Large intestine (tissue), 3 donors: Measurements from ENCODE around the gene RDH16. TPM values are rescaled to one million over a fixed set of nuclear protein-coding genes. Genes with fewer than 3 reads are reported as not detected.
"Not testable (repeated sequence)": the region's sequence is repeated elsewhere in the genome, so short reads cannot be mapped to it uniquely, and the experiment has no call there.

Source experiments
- DNase-seq, 2 donors: peaks; one replicate each; pipeline versions ENCODE4 v3.0.0 to v3.0.0-alpha.2; 2013
- H3K27ac ChIP-seq: one replicate; pipeline ENCODE4 v1.5.1; 2013; ENCODE audit warnings: low read length
- H3K27me3 ChIP-seq: 2 replicates; pipeline ENCODE4 v1.6.1; 2013; ENCODE audit warnings: low read length; ENCODE audit not compliant: control insufficient read depth, insufficient read depth
- H3K36me3 ChIP-seq: 2 replicates; pipeline ENCODE4 v1.6.1; 2013; ENCODE audit warnings: low read length; ENCODE audit not compliant: control insufficient read depth, insufficient read depth
- H3K4me1 ChIP-seq: one replicate; pipeline ENCODE4 v1.6.1; 2013; ENCODE audit warnings: low read length; ENCODE audit not compliant: control insufficient read depth, insufficient read depth
- H3K4me3 ChIP-seq: one replicate; pipeline ENCODE4 v1.5.1; 2013; ENCODE audit warnings: low read length
- H3K9me3 ChIP-seq: one replicate; pipeline ENCODE4 v1.6.1; 2013; ENCODE audit warnings: mild to moderate bottlenecking, low read depth, low read length, moderate library complexity; ENCODE audit not compliant: control insufficient read depth
- WGBS: methylation state at CpG from one replicate; pipeline ENCODE4 v1.1.5; 2013; ENCODE audit warnings: low lambda C conversion rate; ENCODE audit not compliant: insufficient coverage; 5-methylcytosine and 5-hydroxymethylcytosine counted together
- polyA plus RNA-seq: library from polyadenylated mRNA; unstranded; fragments of 120-200 nt; gene quantifications from one replicate; pipeline ENCODE4 v1.2.1, GENCODE V29; 2013

RDH16 gene
- polyA plus RNA-seq, 1 donor = 0.34 TPM

- Histone ChIP-seq H3K27ac (no peak overlapping the region), H3K4me3 (no peak overlapping the region), H3K36me3 (no peaks in the 10 kb centered on the region), H3K27me3 (no peaks in the 10 kb centered on the region), H3K9me3 (peaks cover 6% of the 10 kb centered on the region), H3K4me1 (peaks cover 13% of the 10 kb centered on the region)
- no peak for DNase-seq
- WGBS = no CpG with 5 or more reads among the region's 6 CpGs
Observed at GRCh38 chr12:56954057-56954957, 3.1 kb downstream of the RDH16 start.

- Histone ChIP-seq H3K4me3 (no peak overlapping the region), H3K36me3 (no peaks in the 10 kb centered on the region), H3K27me3 (no peaks in the 10 kb centered on the region), H3K4me1 (peaks cover 13% of the 10 kb centered on the region), H3K9me3 (peaks cover 3% of the 10 kb centered on the region), H3K27ac (no peak overlapping the region)
- DNase-seq = no peak
- WGBS = no CpG with 5 or more reads among the region's 1 CpG
Observed at GRCh38 chr12:56953314-56953713, 4.1 kb downstream of the RDH16 start.

GRCh38 chr12:56951582-56952339, 5.6 kb downstream of the RDH16 start:
- H3K4me3 ChIP-seq = no peak overlapping the region
- H3K27me3 ChIP-seq = no peaks in the 10 kb centered on the region
- no peak overlapping the region for H3K27ac ChIP-seq
- no peak for DNase-seq
- no peaks in the 10 kb centered on the region for H3K9me3 ChIP-seq
- H3K36me3 ChIP-seq = no peaks in the 10 kb centered on the region
- peaks cover under 1% of the 10 kb centered on the region for H3K4me1 ChIP-seq
- no CpG with 5 or more reads among the region's 11 CpGs for WGBS

GRCh38 chr12:56948881-56949280, 8.5 kb downstream of the RDH16 start:
- no peaks in the 10 kb centered on the region for H3K27me3 ChIP-seq
- no peak overlapping the region for H3K27ac ChIP-seq
- no peak for DNase-seq
- no peaks in the 10 kb centered on the region for H3K4me1 ChIP-seq
- H3K9me3 ChIP-seq = no peaks in the 10 kb centered on the region
- no peaks in the 10 kb centered on the region for H3K36me3 ChIP-seq
- no CpG with 5 or more reads among the region's 2 CpGs for WGBS
- no peak overlapping the region for H3K4me3 ChIP-seq

GRCh38 chr12:56948457-56948777, 9.0 kb downstream of the RDH16 start:
- Histone ChIP-seq H3K9me3 (no peaks in the 10 kb centered on the region), H3K36me3 (no peaks in the 10 kb centered on the region), H3K27ac (no peak overlapping the region), H3K4me3 (no peak overlapping the region), H3K4me1 (no peaks in the 10 kb centered on the region), H3K27me3 (no peaks in the 10 kb centered on the region)
- no peak for DNase-seq

- 40% methylated on average over 1 of the region's 6 CpGs for WGBS
- no peak overlapping the region for H3K27ac ChIP-seq
- DNase-seq = no peak
- no peaks in the 10 kb centered on the region for H3K9me3 ChIP-seq
- H3K4me3 ChIP-seq = no peak overlapping the region
- H3K27me3 ChIP-seq = no peaks in the 10 kb centered on the region
- no peaks in the 10 kb centered on the region for H3K36me3 ChIP-seq
- H3K4me1 ChIP-seq = no peaks in the 10 kb centered on the region
Observed at GRCh38 chr12:56947633-56948456, 9.6 kb downstream of the RDH16 start.

- no peak overlapping the region for H3K4me3 ChIP-seq
- H3K27me3 ChIP-seq = no peaks in the 10 kb centered on the region
- H3K36me3 ChIP-seq = no peaks in the 10 kb centered on the region
- peaks cover 11% of the 10 kb centered on the region for H3K4me1 ChIP-seq
- 94% methylated on average over 4 of the region's 4 CpGs for WGBS
- DNase-seq = no peak
- H3K27ac ChIP-seq = no peak overlapping the region
- H3K9me3 ChIP-seq = no peaks in the 10 kb centered on the region
Observed at GRCh38 chr12:56943878-56944277, 13.5 kb downstream of the RDH16 start.

GRCh38 chr12:56943374-56943773, 14.0 kb downstream of the RDH16 start:
- H3K9me3 ChIP-seq, H3K27me3 ChIP-seq, H3K4me3 ChIP-seq, DNase-seq, H3K36me3 ChIP-seq, H3K27ac ChIP-seq: not testable (repeated sequence)
- H3K4me1 ChIP-seq = peaks cover 11% of the 10 kb centered on the region
- no CpG with 5 or more reads among the region's 1 CpG for whole genome bisulfite sequencing

GRCh38 chr12:56941299-56942017, 15.9 kb downstream of the RDH16 start:
- WGBS = no CpG with 5 or more reads among the region's 3 CpGs
- DNase-seq = peak; percentile 48 to 67
- H3K4me1 ChIP-seq = peaks cover 11% of the 10 kb centered on the region
- H3K27me3 ChIP-seq = no peaks in the 10 kb centered on the region
- no peaks in the 10 kb centered on the region for H3K9me3 ChIP-seq
- no peak overlapping the region for H3K27ac ChIP-seq
- H3K4me3 ChIP-seq = no peak overlapping the region
- H3K36me3 ChIP-seq = no peaks in the 10 kb centered on the region

- not testable (repeated sequence) for H3K4me3 ChIP-seq, DNase-seq, H3K27me3 ChIP-seq, H3K27ac ChIP-seq, H3K9me3 ChIP-seq, H3K36me3 ChIP-seq
- no CpG with 5 or more reads among the region's 4 CpGs for WGBS
- H3K4me1 ChIP-seq = peaks cover 11% of the 10 kb centered on the region
Observed at GRCh38 chr12:56940942-56941298, 16.5 kb downstream of the RDH16 start.
